Lower leg skin (tissue), 3 donors: Measurements from ENCODE around the gene STX11.

ENCODE experiments used
- CTCF ChIP-seq, 3 donors: fragments of 450-650 bp; IDR thresholded peaks; one replicate each; pipeline ENCODE4 v1.5.1; 2016; ENCODE audit warnings: antibody characterized with exemption in 3 of 3, mild to moderate bottlenecking in 3 of 3, moderate library complexity in 2 of 3
- POLR2A ChIP-seq, 2 donors: fragments of 450-650 bp; IDR thresholded peaks; one replicate each; pipeline ENCODE4 v1.6.1; 2016 to 2017; ENCODE audit warnings: antibody characterized with exemption in 2 of 2, mild to moderate bottlenecking in 1 of 2, moderate library complexity in 1 of 2

GRCh38 chr6:144158133-144158532 is 7.8 kb downstream of the STX11 start:
- TF ChIP-seq CTCF (IDR thresholded peaks at IDR 0.05) (no peak), POLR2A (IDR thresholded peaks at IDR 0.05) (no peak)
